Colonic mucosa (tissue), 4 donors: ENCODE data around the gene IL1B. TPM values are rescaled to one million over a fixed set of nuclear protein-coding genes. Genes with fewer than 3 reads are reported as not detected.

Experiments
- DNase-seq: peaks from one replicate; pipeline ENCODE4 v3.0.0-alpha.2; 2020
- H3K27ac ChIP-seq: fragments of 200-600 bp; one replicate; pipeline ENCODE4 v1.8.0; 2021
- H3K27me3 ChIP-seq: fragments of 200-600 bp; one replicate; pipeline ENCODE4 v1.8.0; 2021
- H3K36me3 ChIP-seq: fragments of 200-600 bp; one replicate; pipeline ENCODE4 v1.8.0; 2021
- H3K4me1 ChIP-seq: fragments of 200-600 bp; one replicate; pipeline ENCODE4 v1.8.0; 2021; ENCODE audit warnings: mild to moderate bottlenecking
- H3K4me3 ChIP-seq: fragments of 200-600 bp; one replicate; pipeline ENCODE4 v1.8.0; 2021
- H3K9ac ChIP-seq, 2 donors: one replicate each; pipeline ENCODE4 v1.7.0; 2013; ENCODE audit warnings: control low read depth in 2 of 2, low read depth in 2 of 2, low read length in 2 of 2
- H3K9me3 ChIP-seq: fragments of 200-600 bp; one replicate; pipeline ENCODE4 v1.8.0; 2021
- intact Hi-C: fragments of 100-400 bp; cut with DNase I; formaldehyde crosslinking; loops from one replicate; pipeline ENCODE4 v1.14.1; 2022
- total RNA-seq, 2 donors: library from RNA; stranded (reverse); fragmentation: NEBNext Ultra II Directional in 1 of 2; extraction: Animal tissue kit (Norgen Biotek cat#: 25700) in 1 of 2; gene quantifications; one replicate each; pipeline ENCODE4 v1.2.1, GENCODE V29; 2021
- TF ChIP-seq, protein P1 (sequence below): fragments of 200-600 bp; IDR thresholded peaks from one replicate; pipeline ENCODE4 v1.8.0; 2022; ENCODE audit warnings: antibody characterized with exemption, mild to moderate bottlenecking
- donor health status: healthy.
- donor health status: DM: no; HTN: no; CAD: no.
- donor health status: DM: no; HTN: no; CAD: no.

Gene IL1B
- total RNA-seq, 2 donors from 2014 or later, result 1.6 to 5.7 TPM

DNA sequence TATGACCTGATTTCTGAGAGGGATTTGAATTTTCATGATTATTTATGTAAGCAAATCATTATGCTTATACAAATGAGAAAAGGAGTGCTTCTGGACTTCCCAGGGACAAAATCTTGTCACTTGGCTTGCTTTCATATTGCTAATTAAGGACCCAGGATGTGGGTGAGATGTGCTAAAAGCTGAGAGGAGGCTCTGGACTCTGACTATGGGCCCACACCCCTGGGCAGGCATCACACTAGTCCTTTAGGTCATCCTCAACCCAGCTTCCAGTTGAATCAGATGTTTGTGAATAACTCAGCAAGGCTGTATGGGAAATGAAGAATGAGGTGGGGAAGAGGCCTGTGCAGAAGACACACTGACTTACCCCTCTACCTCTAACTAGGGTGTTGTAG, 11.9 kb downstream of the IL1B start:
- Histone ChIP-seq H3K4me1 (no peaks in the 10 kb centered on the region), H3K4me3 (no peak overlapping the region), H3K27ac (no peak overlapping the region), H3K36me3 (no peaks in the 10 kb centered on the region), H3K9me3 (no peaks in the 10 kb centered on the region), H3K27me3 (no peaks in the 10 kb centered on the region), H3K9ac (no peak overlapping the region)
- TF ChIP-seq, protein P1, sequence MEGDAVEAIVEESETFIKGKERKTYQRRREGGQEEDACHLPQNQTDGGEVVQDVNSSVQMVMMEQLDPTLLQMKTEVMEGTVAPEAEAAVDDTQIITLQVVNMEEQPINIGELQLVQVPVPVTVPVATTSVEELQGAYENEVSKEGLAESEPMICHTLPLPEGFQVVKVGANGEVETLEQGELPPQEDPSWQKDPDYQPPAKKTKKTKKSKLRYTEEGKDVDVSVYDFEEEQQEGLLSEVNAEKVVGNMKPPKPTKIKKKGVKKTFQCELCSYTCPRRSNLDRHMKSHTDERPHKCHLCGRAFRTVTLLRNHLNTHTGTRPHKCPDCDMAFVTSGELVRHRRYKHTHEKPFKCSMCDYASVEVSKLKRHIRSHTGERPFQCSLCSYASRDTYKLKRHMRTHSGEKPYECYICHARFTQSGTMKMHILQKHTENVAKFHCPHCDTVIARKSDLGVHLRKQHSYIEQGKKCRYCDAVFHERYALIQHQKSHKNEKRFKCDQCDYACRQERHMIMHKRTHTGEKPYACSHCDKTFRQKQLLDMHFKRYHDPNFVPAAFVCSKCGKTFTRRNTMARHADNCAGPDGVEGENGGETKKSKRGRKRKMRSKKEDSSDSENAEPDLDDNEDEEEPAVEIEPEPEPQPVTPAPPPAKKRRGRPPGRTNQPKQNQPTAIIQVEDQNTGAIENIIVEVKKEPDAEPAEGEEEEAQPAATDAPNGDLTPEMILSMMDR, result no peak
- intact Hi-C loops, result no loop called here
- DNase-seq, result no peak

DNA sequence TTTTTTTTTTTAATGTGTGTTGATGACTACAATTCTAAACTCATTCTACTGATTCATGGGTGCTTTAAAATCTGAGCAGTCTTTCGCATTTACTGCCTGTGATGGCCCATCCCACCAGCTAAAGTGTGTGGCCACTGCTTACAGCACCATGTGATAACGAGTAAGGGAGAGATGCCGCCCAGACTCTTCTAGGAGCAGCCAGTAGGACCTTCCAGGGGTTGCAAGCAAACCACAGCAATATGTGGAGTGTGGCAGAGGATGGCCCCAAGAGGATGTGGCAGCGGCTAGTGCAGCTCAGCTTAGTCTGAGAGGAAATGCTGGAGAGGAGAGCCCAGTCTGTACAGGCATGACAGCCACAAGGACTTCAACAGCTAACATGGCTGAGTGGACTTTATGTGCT, 14.9 kb downstream of the IL1B start:
- Histone ChIP-seq H3K4me3 (no peak overlapping the region), H3K27me3 (no peaks in the 10 kb centered on the region), H3K4me1 (no peaks in the 10 kb centered on the region), H3K36me3 (no peaks in the 10 kb centered on the region), H3K9ac (no peak overlapping the region), H3K9me3 (no peaks in the 10 kb centered on the region), H3K27ac (no peak overlapping the region)
- intact Hi-C loops, result no loop called here
- TF ChIP-seq, protein P1, result no peak
- DNase-seq, result no peak

DNA sequence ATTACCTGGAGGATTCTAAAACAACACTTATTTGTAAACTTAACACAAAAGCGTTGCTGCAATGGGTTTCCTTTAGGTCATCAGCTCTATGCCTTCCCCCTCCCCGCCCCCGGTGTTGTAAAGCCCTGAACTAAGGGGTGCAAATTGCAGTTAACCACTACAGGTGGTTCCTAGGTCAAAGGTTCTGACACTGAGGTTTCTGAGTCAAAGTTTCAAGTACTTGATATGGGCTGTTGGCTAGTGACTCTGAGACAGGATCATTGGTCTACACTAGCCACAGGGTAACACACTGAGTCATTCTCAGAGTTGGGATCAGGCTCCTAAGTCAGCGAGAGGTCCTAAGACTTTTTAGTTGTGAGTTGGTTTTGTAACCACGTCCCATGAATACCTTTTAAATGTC, 15.4 kb downstream of the IL1B start:
- H3K27ac ChIP-seq, result no peak overlapping the region
- H3K9ac ChIP-seq, result no peak overlapping the region
- no peak for DNase-seq
- H3K4me3 ChIP-seq, result no peak overlapping the region
- no peaks in the 10 kb centered on the region for H3K4me1 ChIP-seq
- TF ChIP-seq, protein P1, result no peak
- no peaks in the 10 kb centered on the region for H3K36me3 ChIP-seq
- H3K27me3 ChIP-seq, result no peaks in the 10 kb centered on the region
- intact Hi-C loops, result no loop called here
- no peaks in the 10 kb centered on the region for H3K9me3 ChIP-seq

DNA sequence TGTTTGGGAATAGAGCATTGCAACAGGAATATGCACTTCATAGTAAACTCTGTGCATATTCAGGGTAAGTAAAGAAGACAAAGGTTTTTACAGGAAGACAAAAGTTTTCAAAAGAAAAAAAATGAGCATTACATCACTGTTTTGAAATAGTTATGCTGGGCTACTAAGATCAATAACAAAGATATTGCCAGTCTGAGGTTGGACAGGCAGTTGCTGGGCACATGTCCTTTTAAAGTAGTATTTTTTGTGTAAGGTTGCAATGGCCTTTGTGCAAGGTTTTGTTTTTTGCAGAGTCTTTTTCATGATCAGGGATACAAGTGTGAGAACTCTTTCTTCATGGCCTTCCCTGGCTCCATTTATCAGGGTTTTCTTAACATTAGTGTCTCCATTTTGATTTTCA, 16.2 kb downstream of the IL1B start:
- H3K36me3 ChIP-seq, result no peaks in the 10 kb centered on the region
- no peaks in the 10 kb centered on the region for H3K27me3 ChIP-seq
- H3K4me3 ChIP-seq, result no peak overlapping the region
- DNase-seq, result no peak
- H3K4me1 ChIP-seq, result no peaks in the 10 kb centered on the region
- no peak overlapping the region for H3K9ac ChIP-seq
- intact Hi-C loops, result no loop called here
- TF ChIP-seq, protein P1, result no peak
- H3K27ac ChIP-seq, result no peak overlapping the region
- no peaks in the 10 kb centered on the region for H3K9me3 ChIP-seq

DNA sequence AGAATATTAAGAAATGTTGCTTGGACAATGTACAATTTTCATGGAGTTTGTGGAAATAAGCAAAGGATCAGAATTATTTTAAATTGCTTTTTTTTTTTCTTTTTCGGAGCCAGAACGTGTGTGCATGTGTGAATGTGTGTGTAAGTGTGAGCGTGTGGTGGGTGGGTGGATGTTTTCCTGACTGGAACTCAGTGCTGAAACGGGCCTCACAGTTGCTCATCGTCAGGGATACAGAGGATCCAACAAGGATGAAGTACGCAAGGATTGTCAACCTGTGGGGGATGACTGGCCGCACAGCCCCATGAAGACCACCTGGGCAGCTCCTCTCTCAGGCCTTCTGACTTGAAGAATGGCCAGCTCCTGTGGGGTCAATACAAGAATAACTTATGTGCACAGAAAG, 17.5 kb downstream of the IL1B start:
- TF ChIP-seq, protein P1, result no peak
- intact Hi-C loops, result no loop called here
- Histone ChIP-seq H3K36me3 (no peaks in the 10 kb centered on the region), H3K9ac (no peak overlapping the region), H3K27ac (no peak overlapping the region), H3K9me3 (no peaks in the 10 kb centered on the region), H3K4me1 (no peaks in the 10 kb centered on the region), H3K27me3 (no peaks in the 10 kb centered on the region), H3K4me3 (no peak overlapping the region)
- no peak for DNase-seq
